ENCODE results near the gene TPRA1.

Gene TPRA1

DNA sequence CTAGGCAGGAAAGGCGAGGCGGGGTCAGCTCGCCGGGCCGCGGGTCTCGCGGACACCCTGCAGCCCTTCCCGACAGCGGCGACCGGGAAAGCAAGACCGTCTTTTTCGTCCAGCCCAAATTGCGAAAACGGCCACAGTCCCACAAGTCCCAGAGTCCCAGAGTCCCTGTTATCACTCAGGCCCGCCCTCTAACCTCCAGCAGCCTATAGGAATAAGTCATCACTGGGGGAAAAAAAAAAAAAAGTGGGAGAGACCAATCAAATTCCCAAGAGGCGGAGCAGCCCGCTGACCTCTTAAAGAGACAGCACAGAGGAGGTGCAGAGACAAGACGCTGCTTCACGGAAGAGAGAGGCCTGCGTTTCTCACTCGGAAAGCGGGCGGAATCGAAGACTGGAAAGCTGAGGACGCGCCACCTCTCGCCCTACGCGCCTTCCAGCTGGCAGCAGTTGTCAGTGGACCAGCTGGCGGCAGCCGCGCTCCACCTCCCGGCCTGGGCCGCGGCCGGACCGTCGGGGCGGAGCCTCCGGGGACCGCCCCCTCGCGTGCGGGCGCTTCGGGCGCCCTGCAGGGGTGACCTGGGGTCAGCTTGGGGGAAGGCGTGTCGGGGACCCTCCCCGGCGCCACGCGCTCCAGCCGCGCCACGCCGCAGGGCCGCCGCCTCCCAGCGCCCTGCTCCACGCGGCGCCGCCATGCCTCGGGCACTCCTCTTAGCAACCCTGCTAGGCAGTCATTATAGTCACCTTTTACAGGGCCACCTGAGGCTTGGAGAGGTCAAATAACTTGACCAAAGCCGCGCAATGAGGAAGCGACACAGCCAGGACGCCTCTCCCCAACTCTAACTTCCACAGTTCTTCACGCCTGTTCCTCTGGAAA, at the start of gene TPRA1:
TSS of gene TPRA1 (minus strand) at position 141 of the 873 bp plus-strand sequence. CDS start 10,587 bp downstream, outside the sequence.
- TF ChIP-seq, protein P1, sequence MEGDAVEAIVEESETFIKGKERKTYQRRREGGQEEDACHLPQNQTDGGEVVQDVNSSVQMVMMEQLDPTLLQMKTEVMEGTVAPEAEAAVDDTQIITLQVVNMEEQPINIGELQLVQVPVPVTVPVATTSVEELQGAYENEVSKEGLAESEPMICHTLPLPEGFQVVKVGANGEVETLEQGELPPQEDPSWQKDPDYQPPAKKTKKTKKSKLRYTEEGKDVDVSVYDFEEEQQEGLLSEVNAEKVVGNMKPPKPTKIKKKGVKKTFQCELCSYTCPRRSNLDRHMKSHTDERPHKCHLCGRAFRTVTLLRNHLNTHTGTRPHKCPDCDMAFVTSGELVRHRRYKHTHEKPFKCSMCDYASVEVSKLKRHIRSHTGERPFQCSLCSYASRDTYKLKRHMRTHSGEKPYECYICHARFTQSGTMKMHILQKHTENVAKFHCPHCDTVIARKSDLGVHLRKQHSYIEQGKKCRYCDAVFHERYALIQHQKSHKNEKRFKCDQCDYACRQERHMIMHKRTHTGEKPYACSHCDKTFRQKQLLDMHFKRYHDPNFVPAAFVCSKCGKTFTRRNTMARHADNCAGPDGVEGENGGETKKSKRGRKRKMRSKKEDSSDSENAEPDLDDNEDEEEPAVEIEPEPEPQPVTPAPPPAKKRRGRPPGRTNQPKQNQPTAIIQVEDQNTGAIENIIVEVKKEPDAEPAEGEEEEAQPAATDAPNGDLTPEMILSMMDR (IDR thresholded peaks at IDR 0.05; ENCODE audit: low read depth, low read length): 0 out of 2 replicates have a peak, but pooled peaks have one; percentile 15
- H3K4me3 ChIP-seq (ENCODE audit: low read depth, low read length): peak within 1 kb of the TSS; percentile 90

DNA sequence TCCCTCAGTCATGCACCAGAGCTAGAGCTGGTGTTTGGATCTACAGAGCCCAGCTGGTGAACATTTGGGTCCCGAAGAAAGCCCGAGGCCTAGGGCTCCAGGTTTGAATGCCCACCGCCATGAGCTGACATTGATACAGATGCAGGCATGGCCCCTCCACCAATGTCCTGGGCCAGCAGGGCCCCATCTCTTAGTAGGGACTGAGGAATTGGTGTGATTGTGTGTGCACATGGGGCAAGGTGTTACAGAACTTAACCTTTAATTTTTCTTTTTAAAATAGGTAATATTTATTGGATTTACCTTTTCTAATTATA, 49.5 kb upstream of the TPRA1 start:
- no peak overlapping the region for H3K4me3 ChIP-seq (ENCODE audit: low read depth, low read length)
- TF ChIP-seq, protein P1 (IDR thresholded peaks at IDR 0.05; ENCODE audit: low read depth, low read length): no peak

DNA sequence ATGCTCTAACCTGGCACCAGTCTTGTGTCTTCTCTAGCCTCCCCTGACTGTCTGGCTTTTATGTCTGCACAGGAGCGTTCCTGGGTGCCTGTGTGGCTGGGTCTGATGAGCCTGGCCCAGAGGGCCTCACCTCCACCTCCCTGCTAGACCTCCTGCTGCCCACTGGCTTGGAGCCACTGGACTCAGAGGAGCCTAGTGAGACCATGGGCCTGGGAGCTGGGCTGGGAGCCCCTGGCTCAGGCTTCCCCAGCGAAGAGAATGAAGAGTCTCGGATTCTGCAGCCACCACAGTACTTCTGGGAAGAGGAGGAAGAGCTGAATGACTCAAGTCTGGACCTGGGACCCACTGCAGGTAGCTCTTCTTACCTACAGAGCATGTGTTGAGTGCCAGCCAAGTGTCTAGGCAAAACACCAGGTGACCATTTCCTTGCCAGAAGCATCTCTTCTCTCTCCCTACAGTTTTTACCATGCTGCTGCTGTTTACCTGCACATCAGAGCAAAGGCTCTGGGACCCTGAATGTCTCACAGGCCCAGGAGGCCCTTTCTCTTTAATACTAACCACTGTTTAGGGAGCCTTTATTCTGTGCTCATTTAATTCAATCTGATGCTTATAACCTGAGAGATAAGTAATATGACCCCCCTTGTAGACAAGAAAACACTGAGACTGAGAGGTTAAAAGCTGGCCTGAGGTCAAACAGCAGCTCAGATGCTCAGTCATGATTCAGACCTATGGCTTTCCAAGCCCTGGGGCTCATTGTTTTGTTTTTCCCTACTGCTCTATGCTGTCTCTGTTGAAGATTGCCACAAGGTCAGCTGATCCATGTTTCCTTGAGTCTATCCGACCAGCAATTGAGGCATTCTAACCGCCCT, 48.9 kb upstream of the TPRA1 start:
- H3K4me3 ChIP-seq (ENCODE audit: low read depth, low read length): no peak overlapping the region

DNA sequence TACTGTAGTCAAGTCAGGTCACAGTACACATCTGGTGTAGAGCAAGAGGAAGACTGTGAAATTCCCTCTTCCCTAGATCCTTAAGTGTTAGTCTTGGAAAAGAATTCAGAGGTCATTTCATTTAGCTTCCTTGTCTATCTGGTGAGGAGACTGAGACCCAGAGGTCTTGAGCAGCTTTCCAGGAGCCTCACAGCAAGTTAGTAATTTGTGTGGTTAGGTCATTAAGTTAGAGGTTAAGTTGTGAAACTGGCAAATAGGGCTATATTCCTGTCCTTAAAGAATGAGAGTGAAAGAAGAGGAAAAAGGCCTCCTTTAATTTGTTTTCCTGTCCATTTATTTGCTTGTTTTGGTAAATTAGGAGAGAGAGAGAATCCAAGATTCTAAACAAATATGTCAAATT, 47.4 kb upstream of the TPRA1 start:
- TF ChIP-seq, protein P1 (IDR thresholded peaks at IDR 0.05; ENCODE audit: low read depth, low read length): no peak

More for the DNA sequence above, 48.9 kb upstream of the TPRA1 start:
- TF ChIP-seq, protein P1 (IDR thresholded peaks at IDR 0.05; ENCODE audit: low read depth, low read length): no peak

DNA sequence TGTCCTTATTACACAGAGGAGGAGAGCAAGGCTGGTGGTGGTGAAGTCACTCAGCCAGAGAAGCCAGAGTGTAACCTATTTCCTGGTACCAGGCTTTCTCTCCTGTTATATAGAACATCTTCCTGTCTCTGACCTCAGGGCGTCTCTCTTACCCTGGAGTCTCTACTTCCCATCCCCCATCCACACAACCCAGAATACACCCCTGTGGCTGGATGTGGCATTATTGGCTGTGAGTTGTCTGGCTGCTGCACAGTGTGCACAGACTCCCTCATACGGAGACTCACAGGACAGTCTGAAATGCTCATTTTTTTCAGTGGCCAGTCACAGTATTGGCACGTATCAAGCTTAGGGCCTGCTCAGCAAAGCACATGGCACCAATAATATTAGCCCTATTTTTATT, 47.0 kb upstream of the TPRA1 start:
- TF ChIP-seq, protein P1 (IDR thresholded peaks at IDR 0.05; ENCODE audit: low read depth, low read length): no peak
- no peak overlapping the region for H3K4me3 ChIP-seq (ENCODE audit: low read depth, low read length)

More for the DNA sequence above, 47.4 kb upstream of the TPRA1 start:
- H3K4me3 ChIP-seq (ENCODE audit: low read depth, low read length): no peak overlapping the region

DNA sequence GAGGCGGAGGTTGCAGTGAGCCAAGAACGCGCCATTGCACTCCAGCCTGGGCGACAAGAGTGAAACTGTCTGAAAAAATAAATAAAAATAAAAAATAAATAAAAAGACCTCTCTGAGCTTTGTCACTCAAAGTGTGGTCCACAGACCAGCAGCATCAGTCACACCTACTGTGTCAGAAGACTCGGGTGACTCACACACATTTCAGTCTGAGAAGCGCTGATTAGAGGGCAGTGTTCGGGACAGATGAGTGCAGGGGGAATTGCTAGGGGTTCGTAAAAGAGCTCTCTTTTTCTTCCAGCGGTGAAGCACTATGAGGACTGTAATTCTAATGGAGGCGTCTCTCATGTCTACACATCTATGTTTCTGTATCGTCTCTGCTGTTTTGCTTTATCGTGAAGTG, 44.1 kb upstream of the TPRA1 start:
- TF ChIP-seq, protein P1 (IDR thresholded peaks at IDR 0.05; ENCODE audit: low read depth, low read length): no peak

More for the DNA sequence above, 44.1 kb upstream of the TPRA1 start:
- H3K4me3 ChIP-seq (ENCODE audit: low read depth, low read length): no peak overlapping the region
